Tibial artery (tissue), 4 donors: ENCODE measurements around the gene TBC1D32.
"Not testable (repeated sequence)": the region's sequence is repeated elsewhere in the genome, so short reads cannot be mapped to it uniquely, and the experiment has no call there.

ENCODE experiments used
- DNase-seq, 2 donors: peaks; one replicate each; pipeline ENCODE4 v3.0.0-alpha.2; 2019
- H3K27ac ChIP-seq, 2 donors: fragments of 200-600 bp; sonication (generic) in 1 of 2; 1 replicate in 1 of 2; 2 replicates in 1 of 2; pipeline ENCODE4 v1.5.1; 2018 to 2019; ENCODE audit warnings: mild to moderate bottlenecking in 1 of 2
- H3K27me3 ChIP-seq, 2 donors: fragments of 200-600 bp; sonication (generic) in 1 of 2; one replicate each; pipeline versions ENCODE4 v1.5.1 to v1.6.0; 2016 to 2019
- H3K36me3 ChIP-seq, 3 donors: fragments of 200-600 bp; sonication (generic) in 2 of 3; one replicate each; pipeline ENCODE4 v1.5.1; 2016 to 2019; ENCODE audit warnings: mild to moderate bottlenecking in 2 of 3
- H3K4me1 ChIP-seq, 4 donors: fragments of 200-600 bp; sonication (generic) in 2 of 4; 1 replicate in 3 of 4; 2 replicates in 1 of 4; pipeline ENCODE4 v1.5.1; 2016 to 2019
- H3K4me3 ChIP-seq, 2 donors: fragments of 200-600 bp; sonication (generic) in 1 of 2; 1 replicate in 1 of 2; 2 replicates in 1 of 2; pipeline ENCODE4 v1.5.1; 2018 to 2019; ENCODE audit warnings: mild to moderate bottlenecking in 2 of 2
- H3K9me3 ChIP-seq, 3 donors: fragments of 200-600 bp; sonication (generic) in 1 of 3; one replicate each; pipeline ENCODE4 v1.5.1; 2016 to 2019
- CTCF ChIP-seq, 2 experiments: fragments of 200-600 bp in 1 of 2; fragments of 450-650 bp in 1 of 2; IDR thresholded peaks; one replicate each; pipeline ENCODE4 v1.5.1; 2017 to 2019; ENCODE audit warnings: antibody characterized with exemption in 2 of 2, mild to moderate bottlenecking in 1 of 2, moderate library complexity in 1 of 2
- intact Hi-C: fragments of 100-400 bp; cut with DNase I; formaldehyde crosslinking; loops from one replicate; pipeline ENCODE4 v1.15.0; 2023; ENCODE audit warnings: low total_unique reads

Gene TBC1D32

GRCh38 chr6:121305957-121306607 lies 28.2 kb downstream of the TBC1D32 start:
- DNase-seq, result no peak
- H3K27ac ChIP-seq, result no peak overlapping the region
- TF ChIP-seq CTCF (IDR thresholded peaks at IDR 0.05), result peak in 1 of 2 experiments; percentile 7
- no peaks in the 10 kb centered on the region for H3K4me1 ChIP-seq
- H3K27me3 ChIP-seq, result no peaks in the 10 kb centered on the region
- H3K9me3 ChIP-seq, result no peaks in the 10 kb centered on the region
- H3K36me3 ChIP-seq, result peaks cover 0 to 5% (median 0%) of the 10 kb centered on the region in 3 donors
- H3K4me3 ChIP-seq, result no peak overlapping the region
- intact Hi-C loops, result no loop called here

GRCh38 chr6:121302882-121303281 lies 31.4 kb downstream of the TBC1D32 start:
- Histone ChIP-seq H3K27ac (no peak overlapping the region), H3K27me3 (no peaks in the 10 kb centered on the region), H3K9me3 (no peaks in the 10 kb centered on the region), H3K36me3 (peaks cover 0 to 7% (median 0%) of the 10 kb centered on the region in 3 donors), H3K4me1 (no peaks in the 10 kb centered on the region), H3K4me3 (no peak overlapping the region)
- intact Hi-C loops, result no loop called here
- TF ChIP-seq CTCF (IDR thresholded peaks at IDR 0.05), result no peak
- DNase-seq, result no peak

GRCh38 chr6:121301156-121301555 lies 33.1 kb downstream of the TBC1D32 start:
- DNase-seq, H3K9me3 ChIP-seq, intact Hi-C loops, H3K27me3 ChIP-seq, H3K4me3 ChIP-seq, H3K36me3 ChIP-seq, H3K4me1 ChIP-seq, H3K27ac ChIP-seq: not testable (repeated sequence)

GRCh38 chr6:121297694-121298093 lies 36.6 kb downstream of the TBC1D32 start:
- Histone ChIP-seq H3K27me3 (no peaks in the 10 kb centered on the region), H3K27ac (no peak overlapping the region), H3K4me1 (no peaks in the 10 kb centered on the region), H3K36me3 (peaks cover 0 to 7% (median 0%) of the 10 kb centered on the region in 3 donors), H3K9me3 (no peaks in the 10 kb centered on the region), H3K4me3 (no peak overlapping the region)
- DNase-seq, result no peak
- intact Hi-C loops, result no loop called here
- TF ChIP-seq CTCF (IDR thresholded peaks at IDR 0.05), result no peak

GRCh38 chr6:121285041-121285440 lies 49.2 kb downstream of the TBC1D32 start:
- H3K4me3 ChIP-seq, result no peak overlapping the region
- no peak for DNase-seq
- no peaks in the 10 kb centered on the region for H3K36me3 ChIP-seq
- no peaks in the 10 kb centered on the region for H3K9me3 ChIP-seq
- TF ChIP-seq CTCF (IDR thresholded peaks at IDR 0.05), result no peak
- H3K27ac ChIP-seq, result no peak overlapping the region
- no peaks in the 10 kb centered on the region for H3K4me1 ChIP-seq
- H3K27me3 ChIP-seq, result no peaks in the 10 kb centered on the region
- intact Hi-C loops, result no loop called here

- Histone ChIP-seq H3K36me3 (no peaks in the 10 kb centered on the region), H3K27me3 (no peaks in the 10 kb centered on the region), H3K4me1 (no peaks in the 10 kb centered on the region), H3K4me3 (no peak overlapping the region), H3K9me3 (no peaks in the 10 kb centered on the region), H3K27ac (no peak overlapping the region)
- intact Hi-C loops, result no loop called here
- TF ChIP-seq CTCF (IDR thresholded peaks at IDR 0.05), result no peak
- DNase-seq, result no peak
Measured at GRCh38 chr6:121274666-121275295, 59.5 kb downstream of the TBC1D32 start.
